Amygdala (tissue), 56 donors: ENCODE data around the gene ADAM8.
"Not testable (repeated sequence)": the region's sequence is repeated elsewhere in the genome, so short reads cannot be mapped to it uniquely, and the experiment has no call there.

ENCODE experiments used
- DNase-seq, 56 donors: peaks; one replicate each; lab custom pipeline; 2025; lab: John Stamatoyannopoulos, UW

ADAM8 gene

DNA sequence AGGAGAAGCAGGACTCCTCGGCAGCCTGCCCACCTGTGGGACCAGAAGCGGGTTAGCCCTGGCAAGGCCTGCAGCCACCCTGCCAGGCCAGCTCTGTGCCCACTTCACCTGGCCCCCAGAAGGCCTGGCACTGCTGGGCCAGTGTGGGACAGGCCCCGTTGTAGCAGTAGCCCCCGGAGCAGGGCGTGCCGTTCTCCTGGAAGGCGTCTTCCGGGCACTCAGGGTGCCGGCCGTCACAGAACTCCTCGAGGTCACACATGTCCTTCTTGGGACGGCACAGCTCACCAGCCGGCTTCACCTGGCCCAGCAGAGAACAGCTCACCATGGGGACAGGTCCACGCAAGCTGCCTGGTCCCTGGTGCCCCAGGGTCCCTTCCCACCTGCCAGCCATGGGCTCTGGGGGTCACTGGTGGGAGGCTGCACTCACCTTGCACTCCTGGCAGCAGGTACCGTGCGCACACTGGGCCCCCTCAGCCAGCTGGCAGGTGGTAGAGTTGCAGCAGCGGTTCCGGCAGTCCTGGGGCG, 5.8 kb downstream of the ADAM8 start:
- no peak for DNase-seq

DNA sequence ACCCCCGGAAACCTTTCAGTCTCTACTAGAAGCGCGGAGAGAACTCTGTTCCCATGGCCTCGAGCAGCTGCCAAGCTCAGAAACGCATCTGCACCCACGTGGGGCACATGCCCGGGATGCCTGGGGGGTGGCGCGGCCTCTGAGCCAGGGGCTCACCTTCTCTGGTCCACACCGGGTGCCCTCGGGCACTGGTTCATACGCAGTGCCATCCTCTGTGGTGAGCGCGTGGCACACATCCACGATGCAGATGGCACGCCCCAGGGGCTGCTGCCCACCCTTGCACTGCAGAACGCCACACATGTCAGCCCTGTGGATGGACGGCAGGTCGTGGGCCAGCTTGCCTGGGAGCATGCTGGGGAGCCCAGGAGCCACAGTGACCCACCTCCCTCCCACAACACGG, 6.5 kb downstream of the ADAM8 start:
- no peak for DNase-seq

DNA sequence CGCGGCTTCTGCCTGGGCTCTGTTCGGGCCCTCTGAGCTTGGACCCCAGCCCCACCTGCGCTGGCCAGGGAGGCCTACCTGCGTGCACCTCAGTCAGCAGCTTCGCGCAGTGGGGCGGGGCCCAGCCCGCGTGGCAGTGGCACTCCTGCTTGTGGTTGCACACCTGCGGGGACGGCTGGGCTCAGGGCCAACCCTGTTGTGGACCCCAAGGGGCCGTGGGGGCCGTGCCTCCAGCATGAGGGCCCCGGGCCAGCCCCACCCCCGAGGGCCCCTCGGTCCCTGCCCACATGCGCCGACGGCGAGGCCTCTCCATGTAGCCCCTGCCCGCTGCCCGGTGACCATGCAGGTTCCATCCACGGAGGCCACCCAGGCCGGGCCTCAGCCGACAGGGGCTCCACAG, 7.3 kb downstream of the ADAM8 start:
- DNase-seq = no peak

DNA sequence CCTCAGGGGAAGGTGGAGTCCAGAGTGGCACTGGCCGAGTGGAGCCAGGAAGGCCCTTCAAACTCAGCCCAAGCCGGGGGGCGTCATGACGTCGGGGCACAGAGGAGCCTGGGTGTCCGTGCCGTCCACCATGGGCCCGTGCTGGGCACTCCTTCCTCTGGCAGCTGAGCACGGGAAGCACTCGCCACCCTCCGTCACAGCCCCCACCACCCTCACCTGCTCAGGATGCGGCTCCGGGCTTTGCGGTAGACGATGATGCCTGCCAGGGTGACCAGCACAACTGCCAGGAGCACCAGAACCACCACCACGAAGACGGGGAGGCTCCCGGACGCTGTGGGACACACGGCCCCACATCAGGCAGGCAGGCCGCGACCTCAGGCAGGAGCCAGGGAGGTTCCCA, 8.1 kb downstream of the ADAM8 start:
- no peak for DNase-seq

DNA sequence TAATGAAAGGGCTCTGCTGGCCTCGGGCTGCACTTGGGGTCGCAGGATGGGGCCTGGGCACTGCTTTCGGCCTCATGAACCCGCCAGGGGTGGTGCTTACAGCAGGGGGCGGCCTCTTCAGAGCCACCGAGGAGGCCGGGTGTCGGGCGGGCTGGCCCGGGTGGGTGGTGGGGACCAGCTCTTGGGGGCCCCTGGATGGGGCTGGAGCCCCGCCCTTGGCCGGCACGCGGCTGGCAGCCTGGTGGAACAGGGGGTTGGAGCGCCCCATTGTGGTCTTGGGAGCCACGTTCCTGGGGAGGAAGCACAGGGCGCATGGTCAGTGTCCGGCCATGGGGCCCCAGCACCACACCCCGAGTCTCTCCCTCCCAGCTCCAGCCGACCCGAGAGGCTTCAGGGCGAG, 8.8 kb downstream of the ADAM8 start:
- DNase-seq = no peak

DNA sequence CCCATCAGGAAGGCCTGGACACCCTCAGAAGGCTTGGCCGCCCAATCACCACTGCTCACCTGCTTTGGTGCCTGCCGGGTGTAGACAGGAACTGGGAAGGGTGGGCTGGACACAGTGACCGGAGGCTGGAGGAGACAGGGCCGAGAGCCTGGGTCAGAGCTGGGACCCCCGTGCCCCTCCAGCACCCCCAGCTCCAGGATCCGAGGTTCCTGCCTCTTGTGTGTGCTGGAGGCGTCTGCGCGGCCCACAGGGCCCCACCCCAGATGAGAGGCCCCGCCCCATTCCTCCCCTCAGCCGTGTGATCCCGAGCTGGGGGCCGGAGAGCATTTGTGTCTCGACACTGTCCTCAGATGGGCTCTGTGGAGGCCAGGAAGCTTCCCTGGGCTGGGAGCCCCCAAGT, 9.4 kb downstream of the ADAM8 start:
- DNase-seq = no peak

DNA sequence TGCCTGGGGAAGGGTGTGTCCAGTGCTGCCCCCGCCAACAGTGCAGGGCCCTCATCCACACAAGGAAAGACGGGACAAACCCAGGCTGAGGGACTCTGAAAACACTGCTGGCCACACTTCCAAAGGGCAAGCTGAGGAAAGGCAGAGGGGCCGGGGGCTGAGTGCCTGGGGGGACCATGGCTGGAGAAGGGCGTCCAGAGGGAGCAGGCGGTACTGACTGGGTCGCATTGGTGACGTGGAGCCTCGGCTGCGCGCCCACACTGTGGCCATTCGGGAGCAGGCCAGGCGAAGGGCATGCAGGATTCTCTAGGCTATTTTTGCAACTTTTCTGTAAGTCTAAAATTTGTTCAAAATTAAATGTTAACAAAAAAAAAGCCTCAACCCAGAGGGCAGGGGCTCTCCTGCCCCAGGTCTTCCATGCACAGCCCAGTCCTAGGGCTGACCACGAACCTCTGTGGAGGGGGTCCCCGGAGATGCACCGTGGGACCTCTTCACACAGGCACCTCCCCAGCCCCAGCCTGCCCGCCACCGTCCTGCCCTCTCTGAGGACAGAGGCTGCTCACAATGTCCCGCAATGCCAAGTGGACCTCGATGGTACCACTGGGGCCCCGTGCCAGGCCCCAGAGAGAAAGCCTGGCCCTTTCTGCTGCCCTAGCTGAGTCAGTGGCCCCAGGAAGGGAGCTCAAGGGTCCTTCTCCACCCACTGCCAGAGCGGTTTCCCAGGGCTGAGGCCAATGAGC, 10.4 kb downstream of the ADAM8 start:
- DNase-seq = no peak

DNA sequence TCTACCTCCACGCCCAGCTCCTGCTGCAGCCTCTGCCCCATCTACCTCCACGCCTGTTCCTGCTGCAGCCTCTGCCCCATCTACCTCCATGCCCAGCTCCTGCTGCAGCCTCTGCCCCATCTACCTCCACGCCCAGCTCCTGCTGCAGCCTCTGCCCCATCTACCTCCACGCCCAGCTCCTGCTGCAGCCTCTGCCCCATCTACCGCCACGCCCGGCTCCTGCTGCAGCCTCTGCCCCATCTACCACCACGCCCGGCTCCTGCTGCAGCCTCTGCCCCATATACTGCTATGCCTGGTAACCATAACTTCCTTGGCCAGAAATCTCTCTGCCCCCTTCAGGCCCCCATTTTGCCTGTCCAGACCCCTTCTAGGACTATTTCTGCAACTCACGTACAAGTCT, 11.6 kb downstream of the ADAM8 start:
- not testable (repeated sequence) for DNase-seq

DNA sequence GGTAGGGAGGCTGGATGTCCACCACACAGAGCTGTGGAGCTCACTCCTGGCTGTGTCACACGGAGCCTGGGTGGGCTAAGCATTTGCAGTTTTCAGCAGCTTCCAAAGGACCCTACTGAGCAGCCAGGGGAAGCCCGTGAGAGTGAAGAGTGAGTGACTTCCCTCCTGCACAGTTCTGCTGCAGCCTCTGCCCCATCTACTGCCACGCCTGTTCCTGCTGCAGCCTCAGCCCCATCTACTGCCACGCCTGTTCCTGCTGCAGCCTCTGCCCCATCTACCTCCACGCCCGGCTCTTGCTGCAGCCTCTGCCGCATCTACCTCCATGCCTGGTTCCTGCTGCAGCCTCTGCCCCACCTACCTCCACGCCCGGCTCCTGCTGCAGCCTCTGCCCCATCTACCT, 12.2 kb downstream of the ADAM8 start:
- no peak for DNase-seq

DNA sequence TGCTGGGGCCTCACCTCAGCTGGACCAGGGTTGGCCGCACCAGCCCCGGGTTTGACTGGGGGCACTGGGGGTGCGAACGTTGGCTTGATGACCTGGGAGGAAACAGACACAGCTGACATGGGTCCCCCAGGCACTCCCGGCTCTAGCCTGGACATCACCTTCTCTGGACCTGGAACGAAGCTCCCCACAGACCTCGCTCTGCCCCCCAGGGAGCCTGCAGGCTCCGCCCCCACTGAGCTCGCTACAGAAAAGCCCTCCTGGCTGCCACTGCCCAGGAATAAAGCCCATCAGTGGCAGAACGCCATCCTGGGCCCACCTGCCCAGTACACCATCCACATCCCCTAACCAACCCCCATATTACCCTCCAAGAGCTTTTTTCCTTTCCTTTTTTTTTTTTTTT, 13.0 kb downstream of the ADAM8 start:
- DNase-seq = no peak

DNA sequence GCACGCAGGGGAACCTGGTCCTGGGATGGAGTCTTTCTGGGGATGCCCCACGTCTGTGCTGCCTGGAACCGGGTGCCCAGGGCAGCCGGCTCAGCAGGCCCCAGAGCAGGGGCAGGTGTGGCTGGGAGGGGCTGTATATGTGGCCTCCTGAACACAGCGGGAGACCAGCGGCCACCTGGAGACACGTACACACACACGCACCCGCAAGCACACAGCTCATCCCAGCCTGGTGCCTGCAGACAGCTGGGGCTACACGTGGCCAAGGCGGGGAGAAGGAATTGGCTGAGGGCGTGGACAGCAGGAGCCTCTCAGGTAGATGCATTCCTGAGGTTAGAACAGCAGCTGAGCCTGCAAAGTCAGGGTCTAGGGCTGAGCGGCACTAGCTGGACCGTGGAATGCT, 14.0 kb downstream of the ADAM8 start:
- DNase-seq = no peak

DNA sequence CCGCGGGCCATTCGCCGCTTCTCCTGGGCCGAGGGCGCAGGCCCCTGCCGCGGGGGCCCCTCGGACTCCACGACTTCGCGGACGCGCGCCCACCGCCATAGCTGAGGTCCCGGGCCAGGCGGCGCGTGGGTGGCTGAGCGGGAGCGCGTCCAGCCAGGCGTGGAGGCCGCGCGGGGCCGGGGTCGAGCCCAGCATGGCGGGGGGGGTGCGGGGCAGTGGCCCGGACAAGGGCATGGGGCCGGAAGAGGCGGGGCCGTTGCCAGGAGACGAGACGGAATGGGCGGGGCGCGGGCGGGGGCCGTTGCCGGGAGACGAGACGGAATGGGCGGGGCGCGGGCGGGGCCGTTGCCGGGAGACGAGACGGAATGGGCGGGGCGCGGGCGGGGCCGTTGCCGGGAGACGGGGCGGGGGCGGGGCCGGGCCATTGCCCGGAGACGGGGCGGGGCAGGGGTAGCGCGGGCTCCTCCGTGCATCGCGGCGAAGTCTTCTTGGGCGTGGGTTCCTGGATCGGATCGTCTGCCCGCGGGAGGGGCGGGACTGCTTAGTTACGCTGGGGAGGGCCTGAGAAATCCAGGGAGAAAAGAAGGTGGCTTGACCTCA, 14.8 kb downstream of the ADAM8 start:
- DNase-seq = peak; percentile 8 to 95 (median 72)

DNA sequence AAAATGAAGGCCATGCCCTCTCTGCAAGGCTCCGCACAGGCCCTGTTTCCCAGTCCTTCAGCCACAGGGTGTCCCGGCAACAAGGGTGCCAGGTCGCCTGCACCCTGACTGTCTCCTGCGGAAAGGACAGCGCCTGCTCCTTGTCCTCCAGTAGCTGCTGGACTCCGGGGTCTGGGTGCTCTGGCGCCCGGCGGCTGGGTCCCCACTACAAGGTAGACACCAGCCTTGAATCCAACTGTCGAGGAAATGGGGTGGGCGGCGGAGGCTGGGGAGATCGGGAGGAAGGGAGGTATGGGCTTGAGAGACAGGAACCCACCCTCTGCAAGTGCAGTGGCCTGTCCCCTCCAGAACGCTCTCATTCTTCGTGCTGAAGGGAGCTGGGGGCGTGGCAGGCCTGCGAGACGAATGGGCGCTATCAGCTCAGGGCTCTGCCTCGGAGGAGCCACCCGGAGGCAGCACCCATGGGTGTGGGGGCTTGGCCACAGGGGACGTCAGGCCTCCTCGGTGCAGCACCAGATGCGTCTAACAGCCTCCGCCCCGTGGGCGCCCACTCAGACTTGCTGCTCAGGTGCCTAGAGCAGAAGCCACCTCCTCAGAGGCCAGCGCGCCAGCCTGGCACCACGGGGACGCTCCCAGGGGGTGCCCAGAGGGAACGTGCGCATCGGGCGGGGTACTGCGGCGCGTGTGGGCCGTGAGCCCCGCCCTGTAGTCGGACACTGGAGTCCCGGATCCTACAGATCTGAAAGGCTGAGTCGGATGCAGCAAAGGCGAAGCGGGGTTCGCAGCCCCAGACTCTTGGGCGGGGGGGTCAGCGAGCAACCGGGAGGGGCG, 15.6 kb downstream of the ADAM8 start:
- peak in 22 of 56 donors; percentile 16 to 65 (median 37) for DNase-seq

DNA sequence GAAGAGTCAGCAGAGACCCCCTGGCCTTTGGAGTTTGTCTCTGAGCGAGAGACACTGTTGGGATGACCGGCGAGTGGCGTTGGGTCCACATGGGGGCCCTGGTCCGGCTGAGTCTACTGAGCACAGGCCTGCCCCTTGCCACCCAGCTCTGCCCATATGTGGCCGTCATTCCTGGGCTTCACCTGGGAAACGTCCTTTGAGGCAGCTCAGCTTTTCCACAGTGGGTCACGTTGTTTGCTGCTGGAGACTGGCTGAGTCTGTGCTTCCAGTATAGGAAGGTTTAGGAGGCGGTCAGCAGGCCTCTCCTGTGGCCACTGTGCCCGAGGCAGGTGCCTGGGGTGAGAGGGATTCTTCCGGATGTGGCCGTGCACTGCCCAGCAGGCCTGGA, 17.1 kb downstream of the ADAM8 start:
- DNase-seq = no peak

DNA sequence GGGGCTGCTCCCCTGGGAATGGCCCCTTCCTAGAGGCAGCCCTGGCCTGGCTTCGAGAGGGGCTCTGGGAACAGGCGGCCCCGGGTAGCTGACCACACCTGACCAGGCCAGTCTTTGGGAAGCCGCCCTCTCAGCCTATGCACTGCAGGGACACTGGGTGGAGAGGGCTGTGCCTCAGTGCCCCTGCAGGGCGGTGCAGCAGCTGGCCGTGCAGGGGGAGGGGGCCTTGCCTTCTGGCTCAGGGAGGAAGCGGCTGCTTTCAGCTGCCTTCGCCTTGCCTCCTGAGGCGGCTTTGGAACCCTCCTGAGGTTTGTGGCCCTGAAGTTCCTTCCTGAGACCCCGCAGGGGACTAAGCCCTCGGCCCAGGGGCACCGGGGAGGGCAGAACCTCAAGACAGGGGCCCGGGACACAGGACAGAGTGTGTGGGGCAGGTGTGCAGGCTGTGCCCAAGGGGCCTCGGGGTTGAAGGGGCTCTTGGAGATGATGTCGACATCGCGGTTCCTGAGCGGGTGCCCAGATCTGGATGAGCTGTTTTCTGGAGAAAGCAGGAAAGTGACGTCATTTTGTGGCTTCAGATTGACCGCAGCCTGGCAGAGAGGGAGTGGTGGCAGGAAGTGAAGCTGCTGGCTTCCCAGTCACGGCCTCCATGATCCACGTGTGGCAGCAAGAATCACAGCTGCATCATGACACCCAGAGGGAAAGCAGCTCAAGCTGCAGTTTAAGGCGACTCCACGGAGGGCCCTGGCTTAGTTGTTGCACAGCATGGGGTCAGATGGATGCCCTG, 17.7 kb downstream of the ADAM8 start:
- DNase-seq = peak in 30 of 56 donors; percentile 9 to 65 (median 34)

DNA sequence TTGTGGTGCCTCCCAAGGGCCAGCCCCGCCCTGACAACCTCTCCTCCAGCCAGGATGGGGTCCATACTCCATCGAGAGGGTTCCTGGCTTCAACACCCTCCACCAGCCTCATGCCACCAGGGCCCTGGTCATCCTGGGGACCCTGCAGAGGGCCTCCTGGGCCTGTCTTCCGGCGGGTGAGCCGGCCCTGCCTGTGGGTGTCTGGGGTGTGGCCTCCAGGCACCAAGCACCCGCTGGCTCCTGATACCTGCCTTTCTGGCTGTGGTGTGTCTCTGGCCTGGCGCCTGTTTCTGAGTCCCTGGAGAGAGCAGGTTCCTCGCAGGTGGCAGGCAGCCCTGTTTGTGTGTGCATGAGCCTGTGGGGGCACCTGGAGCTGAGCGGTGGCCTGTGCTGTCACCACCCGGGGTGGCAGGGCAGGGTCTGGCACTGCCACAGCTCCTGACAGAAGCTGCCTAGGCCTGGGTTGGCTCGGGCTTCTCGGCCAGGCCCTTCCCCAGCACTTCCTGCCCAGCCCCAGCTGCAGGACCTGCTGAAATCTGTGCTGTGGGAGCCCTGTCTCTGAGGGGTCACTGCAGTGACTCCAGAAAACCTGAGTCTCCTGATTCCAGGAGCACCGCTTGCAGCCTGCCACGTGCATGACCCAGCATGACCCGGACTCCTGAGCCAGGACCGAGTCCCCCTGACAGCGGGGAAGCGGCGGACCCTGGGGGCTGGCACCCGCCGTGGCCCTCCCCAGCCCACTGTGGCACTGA, 18.4 kb downstream of the ADAM8 start:
- no peak for DNase-seq

DNA sequence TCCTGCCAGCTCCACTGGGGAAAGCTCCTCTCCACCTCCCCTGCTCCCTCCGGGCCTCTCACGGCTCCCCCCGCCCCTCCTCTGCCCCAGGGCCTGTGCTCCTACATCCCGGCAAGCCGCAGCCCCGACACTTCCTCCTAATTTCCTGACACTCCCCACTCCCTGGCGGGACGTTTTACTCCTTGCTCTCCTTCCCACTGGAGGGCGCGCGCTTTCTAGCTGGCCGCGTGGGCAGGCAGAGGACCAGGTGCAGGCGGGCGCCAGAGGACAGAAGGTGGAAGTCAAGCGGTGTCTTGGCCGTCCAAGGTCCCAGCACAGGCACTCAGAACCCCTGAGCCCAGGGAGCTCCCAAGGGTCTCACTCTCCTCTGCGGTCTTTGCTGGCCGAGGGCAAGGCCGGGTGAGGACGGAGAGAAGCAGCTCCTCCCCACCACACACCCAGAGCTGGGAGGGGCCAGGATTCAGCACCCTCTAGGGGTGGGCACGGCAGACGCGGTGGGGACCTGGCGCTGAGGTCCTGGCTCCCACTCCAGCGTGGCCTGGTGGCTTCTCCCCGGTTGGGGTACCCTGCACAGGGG, 19.1 kb downstream of the ADAM8 start:
- peak in 10 of 56 donors; percentile 8 to 38 (median 17) for DNase-seq

DNA sequence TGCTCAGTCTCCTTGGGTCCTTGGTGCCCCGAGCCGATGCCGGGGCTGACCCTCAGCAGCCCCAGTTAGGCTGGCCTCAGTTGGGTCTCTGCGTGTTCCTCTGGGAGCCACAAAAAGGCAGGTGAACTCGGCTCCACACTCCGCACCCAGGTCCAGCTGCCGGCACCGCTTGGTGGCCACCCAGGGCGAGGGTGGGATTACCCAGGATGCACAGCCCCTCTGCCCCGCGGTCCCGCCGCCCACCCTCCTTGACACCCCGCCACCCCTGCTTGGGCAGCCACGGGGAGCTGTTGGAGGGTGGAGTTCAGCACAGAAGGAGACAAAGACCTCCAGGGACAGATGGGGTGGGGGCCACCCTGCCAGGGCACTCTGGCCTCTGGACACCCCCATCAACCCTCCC, 21.3 kb downstream of the ADAM8 start:
- no peak for DNase-seq

DNA sequence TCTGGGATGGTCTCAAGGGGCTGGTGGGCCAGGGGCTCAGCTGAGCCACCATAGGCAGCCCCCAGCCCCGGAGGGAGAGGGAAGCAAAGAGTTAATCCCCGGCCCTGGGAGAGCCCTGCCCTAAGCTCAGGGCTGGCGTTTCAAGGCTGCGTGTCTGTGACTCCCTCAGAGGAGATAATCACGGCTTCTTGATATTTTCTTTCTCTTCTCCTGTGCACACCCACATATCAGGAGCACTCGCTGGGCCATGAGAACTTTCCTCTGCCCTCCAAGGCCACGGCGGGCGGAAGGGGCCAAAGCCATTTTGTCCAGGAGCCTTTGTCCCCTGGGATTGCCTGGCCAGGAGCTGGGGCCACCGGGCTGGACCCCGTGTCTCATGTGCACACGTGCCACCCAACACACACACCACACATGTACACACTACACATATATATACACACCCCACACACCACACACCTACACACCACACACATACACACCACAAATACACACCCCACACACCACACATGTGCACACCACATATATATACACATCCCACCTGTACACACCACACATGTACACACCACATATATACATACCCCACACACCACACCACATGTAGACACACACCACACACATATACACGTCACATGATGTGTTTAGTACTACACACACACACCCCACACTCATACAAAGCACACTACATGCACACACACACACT, 22.1 kb downstream of the ADAM8 start:
- DNase-seq = no peak
